HK-2 (cell line): ENCODE measurements around the gene CPNE4.
A peak's percentile ranks its signal among the peaks of the same experiment; 100 is the strongest.
"Not testable (repeated sequence)": the region's sequence is repeated elsewhere in the genome, so short reads cannot be mapped to it uniquely, and the experiment has no call there.

Experiments
- DNase-seq: peaks from one replicate; pipeline ENCODE4 v3.0.0-alpha.2; 2018; ENCODE audit not compliant: unreplicated experiment

Gene CPNE4

GRCh38 chr3:132034486-132035464 lies at the start of gene CPNE4:
TSS of gene CPNE4 (minus strand) at chr3:132035014.
- peak; percentile 96 for DNase-seq

DNA sequence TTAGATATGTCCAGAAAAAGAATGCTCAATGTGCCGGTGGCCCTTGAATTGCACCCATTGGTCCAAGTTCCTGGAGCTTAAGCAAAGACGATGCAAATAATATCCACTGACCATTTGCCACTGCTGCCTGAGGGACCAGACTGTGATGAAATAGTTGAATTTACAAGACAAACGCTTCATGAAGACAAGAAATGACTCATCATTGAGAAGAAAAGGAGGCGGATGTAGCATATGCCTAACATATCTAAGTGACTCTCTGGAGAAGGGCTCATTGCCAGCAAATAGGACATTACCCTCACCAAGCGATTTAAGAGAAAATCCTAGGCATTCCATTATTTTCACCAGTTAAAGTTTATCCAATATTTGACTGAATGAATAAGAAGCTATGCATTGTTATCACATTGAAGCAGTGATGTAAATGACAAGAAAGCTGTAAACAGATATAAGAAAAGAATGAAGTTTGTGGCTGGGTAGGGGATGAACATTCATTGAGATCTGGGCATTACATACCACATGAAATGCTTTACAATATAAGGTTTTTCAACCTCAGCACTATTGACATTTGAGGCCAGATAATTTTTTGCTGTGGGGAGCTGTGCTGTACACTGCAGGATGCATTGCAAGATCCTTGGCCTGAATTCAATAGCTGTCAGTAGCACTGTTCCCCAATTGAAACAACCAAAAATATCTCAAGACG lies 48.9 kb upstream of the CPNE4 start:
- no peak for DNase-seq

GRCh38 chr3:132083159-132083558 lies 48.3 kb upstream of the CPNE4 start:
- DNase-seq = no peak

- DNase-seq = no peak
Measured at GRCh38 chr3:132079147-132079546, 44.3 kb upstream of the CPNE4 start.

DNA sequence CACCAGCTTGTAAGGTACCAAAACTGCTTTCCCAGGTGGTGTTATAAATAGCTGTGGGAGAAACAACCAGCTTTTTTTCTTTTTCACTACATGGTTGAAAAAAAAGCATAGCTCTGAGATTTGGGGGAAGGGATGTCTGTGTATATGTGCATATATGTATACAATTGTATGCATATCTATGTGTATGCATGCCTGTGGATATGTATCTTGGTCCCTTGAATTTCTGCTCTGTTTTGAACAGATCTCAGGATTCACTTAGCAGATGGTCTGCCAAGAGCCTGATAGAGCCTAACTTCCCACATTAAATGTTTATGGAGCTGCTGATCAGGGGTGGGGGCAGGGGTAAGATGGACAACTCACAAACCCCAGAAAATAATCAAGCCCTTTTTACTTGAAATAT lies 39.0 kb upstream of the CPNE4 start:
- DNase-seq = no peak

DNA sequence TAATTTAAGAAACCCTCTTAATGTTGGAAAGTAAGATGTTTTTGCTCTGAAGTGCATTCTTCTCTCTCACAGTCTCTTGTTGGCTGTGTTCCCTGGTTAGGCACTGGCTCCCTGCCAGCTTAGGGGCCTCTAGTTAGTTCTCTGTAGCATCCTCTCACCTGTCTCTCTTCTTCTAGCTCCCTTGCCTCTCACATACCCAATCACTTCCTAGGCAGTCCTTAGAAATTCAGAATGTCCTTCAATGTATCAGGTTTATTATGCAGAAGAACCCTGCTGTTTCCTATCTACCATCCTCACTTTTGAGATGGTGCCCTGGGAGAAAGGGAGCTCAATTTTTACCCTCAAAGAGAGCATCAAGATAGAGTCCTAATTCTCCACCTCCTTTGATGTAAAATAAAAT lies 36.2 kb upstream of the CPNE4 start:
- no peak for DNase-seq

- no peak for DNase-seq
Measured at GRCh38 chr3:132064114-132064513, 29.3 kb upstream of the CPNE4 start.

GRCh38 chr3:132062535-132062934 lies 27.7 kb upstream of the CPNE4 start:
- no peak for DNase-seq

- no peak for DNase-seq
Measured at GRCh38 chr3:132055872-132056271, 21.1 kb upstream of the CPNE4 start.

DNA sequence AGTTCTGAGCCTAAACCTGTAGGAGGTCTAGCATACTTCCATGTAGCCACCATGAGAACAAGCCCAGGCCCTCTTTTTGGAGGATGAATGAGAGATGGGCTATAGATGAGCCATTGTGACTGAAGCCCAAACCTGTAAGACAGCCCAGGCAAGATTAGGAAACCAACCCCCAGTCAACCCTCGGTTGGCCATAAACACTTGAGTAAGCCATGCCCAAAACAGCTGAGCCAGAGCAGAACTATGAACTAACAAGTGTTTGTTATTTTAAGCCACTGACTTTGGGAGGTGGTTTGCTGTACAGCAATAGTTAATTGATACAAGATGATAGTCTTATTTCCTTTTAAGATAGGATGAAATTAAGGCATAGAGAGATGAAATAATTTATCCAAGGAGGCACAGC lies 12.4 kb upstream of the CPNE4 start:
- DNase-seq = no peak

DNA sequence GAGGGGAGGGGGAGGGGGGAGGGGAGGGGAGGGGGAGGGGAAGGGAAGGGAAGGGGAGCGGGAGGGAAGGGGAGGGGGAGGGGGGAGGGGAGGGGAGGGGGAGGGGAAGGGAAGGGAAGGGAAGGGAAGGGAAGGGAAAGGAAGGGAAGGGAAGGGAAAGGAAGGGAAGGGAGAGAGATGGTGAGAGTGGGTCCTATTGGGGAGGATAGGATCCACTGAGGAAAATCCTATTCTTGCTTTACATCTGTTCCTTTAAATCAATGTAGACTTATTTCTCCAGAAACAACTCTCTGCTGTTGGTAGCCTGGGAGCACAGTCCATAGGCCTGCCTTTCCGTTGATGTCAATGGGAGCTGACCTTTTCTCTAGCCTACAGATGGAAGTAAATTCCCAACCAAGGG lies 10.1 kb upstream of the CPNE4 start:
- DNase-seq = not testable (repeated sequence)

DNA sequence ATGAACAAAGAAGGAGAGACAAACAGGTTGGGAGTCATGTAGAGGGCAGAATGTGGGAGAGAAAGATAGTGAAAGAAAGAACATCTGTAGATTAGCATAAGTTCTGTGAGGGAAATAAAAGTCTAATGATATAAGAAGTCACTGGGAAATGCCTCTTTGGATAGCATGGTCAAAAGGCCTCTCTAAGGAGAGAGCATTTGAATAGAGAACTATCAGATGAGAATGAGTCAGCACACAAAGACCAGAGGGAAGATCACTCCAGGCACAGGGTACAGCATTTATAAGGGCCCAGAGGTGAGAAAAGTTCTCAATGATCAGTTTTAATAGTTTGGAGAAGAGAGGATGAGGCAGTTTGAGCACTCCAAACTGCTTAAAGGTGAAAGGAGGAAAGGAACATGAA lies 7.9 kb upstream of the CPNE4 start:
- DNase-seq = no peak

DNA sequence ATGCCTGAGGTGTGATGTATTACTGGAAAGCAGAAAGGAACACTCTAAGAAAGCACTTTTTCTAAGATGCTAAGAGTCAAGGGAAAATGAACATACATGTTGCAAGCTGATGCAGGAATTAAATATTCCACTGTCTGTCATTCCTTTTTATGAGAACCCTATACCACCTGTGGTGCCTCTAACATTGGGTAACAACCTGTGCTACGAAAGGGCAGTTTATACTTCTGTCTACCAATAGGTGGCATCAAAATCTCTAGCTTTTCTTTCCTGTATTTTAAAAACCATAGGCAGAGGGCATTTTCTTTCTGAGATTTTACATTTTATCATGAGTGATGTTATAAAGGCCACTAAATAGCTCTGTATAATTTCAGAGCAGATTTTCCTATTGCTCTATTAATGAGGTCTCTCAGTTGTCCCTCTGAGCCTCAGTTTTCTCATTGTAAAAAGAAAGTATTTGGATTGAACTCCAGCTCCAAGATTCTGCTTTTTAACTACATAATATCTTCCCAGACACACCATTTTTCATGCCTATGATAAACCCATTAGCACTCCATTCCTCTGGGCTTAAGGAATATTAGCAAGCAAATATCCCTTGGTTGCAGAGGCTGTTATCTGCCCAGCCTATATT lies 3.5 kb upstream of the CPNE4 start:
- DNase-seq = no peak

DNA sequence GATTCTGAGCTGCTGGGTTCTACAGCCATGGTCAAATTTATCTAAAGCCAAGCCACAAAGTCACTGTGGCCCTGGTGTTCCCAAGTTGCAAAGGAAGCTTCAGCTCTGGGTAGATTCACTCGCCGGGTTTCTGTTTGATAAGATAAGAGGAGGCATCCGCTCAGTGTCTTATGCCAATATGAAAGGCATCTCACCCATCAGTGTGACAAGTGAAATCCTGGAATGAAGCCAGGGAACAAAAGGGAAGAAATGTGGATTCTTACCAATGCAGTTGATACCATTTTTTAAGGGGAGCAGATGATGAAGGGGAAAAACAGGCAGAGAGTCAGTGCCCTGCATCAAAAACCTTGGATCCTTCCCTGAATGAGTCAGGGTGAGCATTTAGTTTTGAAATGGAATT lies 2.8 kb upstream of the CPNE4 start:
- DNase-seq = no peak

DNA sequence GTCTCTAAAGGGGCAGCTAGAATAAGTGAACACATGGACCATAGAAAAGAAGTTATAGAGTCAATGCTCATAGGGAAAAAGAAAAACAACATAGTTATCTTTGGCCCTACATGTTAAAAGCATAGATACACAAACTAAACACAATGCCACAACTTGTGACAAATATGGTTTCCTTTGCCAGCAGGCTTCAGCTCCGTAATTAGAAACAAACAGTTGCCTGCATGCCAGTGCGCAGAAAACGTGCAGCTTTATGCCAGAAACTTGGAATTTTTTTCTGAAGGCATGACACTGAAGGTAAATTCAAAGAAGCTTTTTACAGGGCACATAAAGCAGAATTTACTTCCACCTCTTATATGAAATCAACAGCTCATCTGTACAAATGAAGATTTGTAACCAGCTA lies 2.2 kb upstream of the CPNE4 start:
- DNase-seq = no peak

GRCh38 chr3:132034097-132034485 lies 723 bp downstream of the CPNE4 start:
- no peak for DNase-seq

DNA sequence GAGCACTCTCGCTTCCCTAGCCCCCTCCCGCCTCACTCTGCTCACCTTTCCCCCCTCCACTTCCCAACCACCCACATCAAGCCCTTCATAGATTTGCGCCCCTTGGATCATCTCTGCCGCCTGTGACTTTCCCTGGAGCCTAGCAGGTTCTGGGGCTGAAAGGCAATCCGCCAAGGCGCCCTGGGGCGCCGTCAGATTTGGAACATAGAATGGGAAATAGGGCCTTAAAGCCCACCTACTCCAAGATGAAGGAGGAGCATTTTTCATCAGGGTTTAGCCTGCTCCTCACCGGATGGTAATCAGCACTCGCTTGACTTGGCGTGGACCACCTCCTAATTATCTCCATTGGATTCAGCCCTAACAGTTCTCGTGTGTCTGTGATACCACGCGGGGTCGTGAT lies 1.3 kb downstream of the CPNE4 start:
- DNase-seq = no peak

- no peak for DNase-seq
Measured at GRCh38 chr3:132032959-132033358, 1.9 kb downstream of the CPNE4 start.

GRCh38 chr3:132029182-132029902 lies 5.5 kb downstream of the CPNE4 start:
- DNase-seq = peak; percentile 80

DNA sequence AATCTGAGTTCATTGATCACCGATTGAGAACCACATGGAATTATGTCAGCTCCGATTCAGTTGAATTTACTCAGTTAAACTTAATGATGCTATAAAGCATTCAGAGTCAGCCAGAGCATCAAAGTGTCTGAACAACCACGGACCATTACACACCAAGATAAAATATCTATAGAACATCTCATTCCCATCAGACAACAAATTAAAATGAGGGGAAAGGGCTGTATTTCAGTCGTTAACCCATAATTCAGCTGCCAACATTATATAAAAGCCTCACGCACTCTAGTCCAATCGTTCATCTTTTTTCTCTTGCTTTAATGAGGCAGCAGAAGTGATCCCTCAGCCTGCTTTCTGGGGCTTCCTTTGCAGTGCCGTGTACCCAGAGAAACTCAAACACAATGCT lies 11.9 kb downstream of the CPNE4 start:
- DNase-seq = no peak

DNA sequence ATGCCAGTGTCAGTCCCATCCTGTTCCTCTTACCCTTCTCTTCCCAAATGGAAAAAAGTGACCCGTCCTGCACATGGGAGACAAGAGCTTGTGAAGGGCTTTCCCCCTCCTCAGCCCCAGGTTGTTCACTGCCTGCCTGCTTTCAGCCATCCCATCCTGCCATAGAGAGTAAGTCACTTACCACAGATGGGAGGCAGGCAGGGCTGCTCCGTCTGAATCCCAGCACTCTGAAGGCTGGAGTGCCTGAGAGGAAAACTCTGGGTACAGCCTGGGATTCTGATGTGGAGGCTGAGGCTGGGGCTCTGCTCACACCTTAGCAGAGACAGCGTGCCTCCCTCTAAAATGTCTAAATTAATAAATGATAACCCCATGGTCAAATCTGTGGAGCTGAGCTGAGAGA lies 14.8 kb downstream of the CPNE4 start:
- no peak for DNase-seq

- DNase-seq = no peak
Measured at GRCh38 chr3:132017137-132017536, 17.7 kb downstream of the CPNE4 start.
